ENCODE data around the gene IPO5.

The IPO5 gene

GRCh38 chr13:98014766-98015165, 61.3 kb downstream of the IPO5 start:
- POLR2A ChIA-PET = no interaction called here
- DNase-seq (ENCODE audit: extremely low spot score) = no peak
- CTCF ChIA-PET = no interaction called here
- TF ChIP-seq, protein P1, sequence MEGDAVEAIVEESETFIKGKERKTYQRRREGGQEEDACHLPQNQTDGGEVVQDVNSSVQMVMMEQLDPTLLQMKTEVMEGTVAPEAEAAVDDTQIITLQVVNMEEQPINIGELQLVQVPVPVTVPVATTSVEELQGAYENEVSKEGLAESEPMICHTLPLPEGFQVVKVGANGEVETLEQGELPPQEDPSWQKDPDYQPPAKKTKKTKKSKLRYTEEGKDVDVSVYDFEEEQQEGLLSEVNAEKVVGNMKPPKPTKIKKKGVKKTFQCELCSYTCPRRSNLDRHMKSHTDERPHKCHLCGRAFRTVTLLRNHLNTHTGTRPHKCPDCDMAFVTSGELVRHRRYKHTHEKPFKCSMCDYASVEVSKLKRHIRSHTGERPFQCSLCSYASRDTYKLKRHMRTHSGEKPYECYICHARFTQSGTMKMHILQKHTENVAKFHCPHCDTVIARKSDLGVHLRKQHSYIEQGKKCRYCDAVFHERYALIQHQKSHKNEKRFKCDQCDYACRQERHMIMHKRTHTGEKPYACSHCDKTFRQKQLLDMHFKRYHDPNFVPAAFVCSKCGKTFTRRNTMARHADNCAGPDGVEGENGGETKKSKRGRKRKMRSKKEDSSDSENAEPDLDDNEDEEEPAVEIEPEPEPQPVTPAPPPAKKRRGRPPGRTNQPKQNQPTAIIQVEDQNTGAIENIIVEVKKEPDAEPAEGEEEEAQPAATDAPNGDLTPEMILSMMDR (IDR thresholded peaks at IDR 0.05; ENCODE audit: control extremely low read depth, extremely low read depth, low read depth, missing control alignments) = no peak

DNA sequence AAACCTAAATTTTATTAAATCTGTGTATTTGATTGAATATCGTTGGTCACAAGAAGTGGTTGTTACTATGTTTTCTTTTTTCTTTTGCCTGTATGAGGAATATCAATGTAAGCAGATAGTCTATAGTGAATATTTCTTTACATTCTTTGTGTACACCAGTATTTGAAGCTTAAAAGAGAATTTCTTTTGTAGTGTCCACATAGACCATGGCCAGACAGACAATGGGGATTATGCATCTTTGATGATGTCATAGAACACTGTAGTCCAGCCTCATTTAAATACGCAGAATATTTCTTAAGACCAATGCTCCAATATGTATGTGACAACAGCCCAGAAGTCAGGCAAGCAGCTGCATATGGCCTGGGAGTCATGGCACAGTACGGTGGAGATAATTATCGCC, 64.8 kb downstream of the IPO5 start:
- ChIA-PET POLR2A (no interaction called here), CTCF (no interaction called here)
- DNase-seq (ENCODE audit: extremely low spot score) = no peak
- TF ChIP-seq, protein P1 (IDR thresholded peaks at IDR 0.05; ENCODE audit: control extremely low read depth, extremely low read depth, low read depth, missing control alignments) = no peak

- ChIA-PET POLR2A (no interaction called here), CTCF (no interaction called here)
These were observed 65.7 kb downstream of the IPO5 start for GRCh38 chr13:98019186-98019585.

DNA sequence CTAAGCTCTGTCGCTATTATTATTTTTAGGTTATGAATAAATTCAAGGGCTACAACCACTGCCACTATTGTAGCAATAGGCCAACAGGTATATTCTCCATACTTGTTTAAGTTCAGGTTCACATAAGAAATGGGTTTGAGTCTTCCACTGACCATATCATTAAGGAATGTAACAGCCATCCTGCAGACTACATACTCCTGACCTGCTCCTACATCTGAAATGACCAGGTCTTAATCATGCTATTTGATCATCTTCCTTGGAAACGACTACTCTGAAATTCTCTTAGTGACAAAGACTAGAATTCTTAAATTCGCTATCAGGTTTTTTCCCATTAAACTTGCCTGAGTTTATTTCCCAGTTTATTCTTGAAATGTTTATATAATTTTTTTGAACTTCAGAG, 66.8 kb downstream of the IPO5 start:
- ChIA-PET POLR2A (no interaction called here), CTCF (no interaction called here)
- no peak for DNase-seq (ENCODE audit: extremely low spot score)
- TF ChIP-seq, protein P1 (IDR thresholded peaks at IDR 0.05; ENCODE audit: control extremely low read depth, extremely low read depth, low read depth, missing control alignments) = no peak

More at GRCh38 chr13:98019186-98019585, 65.7 kb downstream of the IPO5 start:
- TF ChIP-seq, protein P1 (IDR thresholded peaks at IDR 0.05; ENCODE audit: control extremely low read depth, extremely low read depth, low read depth, missing control alignments) = no peak
- no peak for DNase-seq (ENCODE audit: extremely low spot score)

- POLR2A ChIA-PET = no interaction called here
- TF ChIP-seq, protein P1 (IDR thresholded peaks at IDR 0.05; ENCODE audit: control extremely low read depth, extremely low read depth, low read depth, missing control alignments) = no peak
- CTCF ChIA-PET = interaction anchor here (1.3 to 2.2 kb wide), 2 partner anchors 12 to 21 kb away, joined by 4 to 8 read pairs; no protein-coding TSS in a partner anchor
- DNase-seq (ENCODE audit: extremely low spot score) = no peak
These were observed 68.7 kb downstream of the IPO5 start for GRCh38 chr13:98022210-98022609.

GRCh38 chr13:98025480-98026025, 72.1 kb downstream of the IPO5 start:
- CTCF ChIA-PET = interaction anchor here (0.8 to 1.6 kb wide), 4 partner anchors 8 to 27 kb away, joined by 3 to 7 read pairs (median 4); no protein-coding TSS in a partner anchor
- POLR2A ChIA-PET = no interaction called here
- DNase-seq (ENCODE audit: extremely low spot score) = no peak
- TF ChIP-seq, protein P1 (IDR thresholded peaks at IDR 0.05; ENCODE audit: control extremely low read depth, extremely low read depth, low read depth, missing control alignments) = no peak
